HEK293 (cell line): ENCODE results near the gene CXCL11.

Source experiments
- CTCF ChIA-PET: fragments of 350-600 bp; formaldehyde crosslinking; extraction: SDS; loops from one replicate; lab custom pipeline; 2021; ENCODE audit warnings: antibody characterized with exemption; lab: Yijun Ruan, JAX
- POLR2A ChIA-PET: fragments of 300-600 bp; formaldehyde crosslinking; extraction: SDS; loops from one replicate; lab custom pipeline; 2020; ENCODE audit warnings: antibody characterized with exemption, inconsistent platforms; lab: Yijun Ruan, JAX
- H3K27ac ChIP-seq: fragments of 200-500 bp; sonication (Bioruptor generic); 2 replicates; pipeline ENCODE4 v1.5.1; 2014; ENCODE audit warnings: low read depth, low read length, control low read depth, inconsistent platforms; ENCODE audit errors: extremely low read depth
- H3K36me3 ChIP-seq, 2 experiments: fragments of 200-500 bp in 1 of 2; sonication (Bioruptor generic) in 1 of 2; 1 replicate in 1 of 2; 2 replicates in 1 of 2; pipeline ENCODE4 v1.5.1; 2014 to 2017; ENCODE audit warnings: inconsistent platforms in 2 of 2, low read length in 2 of 2; ENCODE audit not compliant: control insufficient read depth in 2 of 2, insufficient read depth in 1 of 2
- H3K4me1 ChIP-seq: fragments of 200-500 bp; sonication (Bioruptor generic); 2 replicates; pipeline ENCODE4 v1.5.1; 2014; ENCODE audit warnings: mild to moderate bottlenecking, low read length, inconsistent platforms; ENCODE audit not compliant: control insufficient read depth, insufficient read depth
- H3K4me3 ChIP-seq: 2 replicates; pipeline ENCODE4 v1.5.1; 2011; ENCODE audit warnings: low read depth, mild to moderate bottlenecking, control low read depth, low read length, moderate library complexity
- H3K9me3 ChIP-seq: fragments of 200-500 bp; sonication (Bioruptor generic); 2 replicates; pipeline ENCODE4 v1.5.1; 2014; ENCODE audit warnings: low read depth, low read length, inconsistent platforms; ENCODE audit not compliant: control insufficient read depth, insufficient read depth
- ATF2 ChIP-seq: fragments of 450-650 bp; formaldehyde crosslinking; IDR thresholded peaks from 2 replicates; pipeline ENCODE4 v1.5.1; 2016; ENCODE audit warnings: missing biosample characterization, missing genetic modification characterization, low read depth
- BCL11B ChIP-seq: fragments of 450-650 bp; formaldehyde crosslinking; IDR thresholded peaks from 2 replicates; pipeline ENCODE4 v1.5.1; 2016; ENCODE audit warnings: low read depth, missing biosample characterization, missing genetic modification characterization
- CTCF ChIP-seq: fragments of 450-650 bp; formaldehyde crosslinking; IDR thresholded peaks from 2 replicates; pipeline ENCODE4 v1.5.1; 2016; ENCODE audit warnings: missing biosample characterization, missing genetic modification characterization
- HOXC10 ChIP-seq: sonication (generic); formaldehyde crosslinking; IDR thresholded peaks from 2 replicates; pipeline ENCODE4 v1.8.1; 2023; ENCODE audit warnings: mild to moderate bottlenecking, missing genetic modification reagents
- PRDM1 ChIP-seq: fragments of 450-650 bp; formaldehyde crosslinking; IDR thresholded peaks from 2 replicates; pipeline ENCODE4; 2016; ENCODE audit warnings: missing biosample characterization, missing genetic modification characterization
- PRDM6 ChIP-seq: fragments of 450-650 bp; formaldehyde crosslinking; IDR thresholded peaks from 2 replicates; pipeline ENCODE4 v1.5.1; 2017; ENCODE audit warnings: missing biosample characterization, missing genetic modification characterization
- REPIN1 ChIP-seq: fragments of 450-650 bp; formaldehyde crosslinking; IDR thresholded peaks from 2 replicates; pipeline ENCODE4 v1.5.1; 2017; ENCODE audit warnings: missing biosample characterization, missing genetic modification characterization, low read depth
- SP3 ChIP-seq: fragments of 450-650 bp; formaldehyde crosslinking; IDR thresholded peaks from 2 replicates; pipeline ENCODE4 v1.5.1; 2016; ENCODE audit warnings: missing biosample characterization, missing genetic modification characterization
- TRIM28 ChIP-seq: IDR thresholded peaks from 2 replicates; pipeline ENCODE4 v1.6.1; 2011; ENCODE audit warnings: low read length, control low read depth, borderline replicate concordance
- ZBTB44 ChIP-seq: fragments of 450-650 bp; IDR thresholded peaks from 2 replicates; pipeline ENCODE4 v1.5.1; 2018; ENCODE audit warnings: missing biosample characterization, mild to moderate bottlenecking, missing genetic modification characterization
- ZNF121 ChIP-seq: fragments of 450-650 bp; formaldehyde crosslinking; IDR thresholded peaks from 2 replicates; pipeline ENCODE4 v1.5.1; 2016; ENCODE audit warnings: missing biosample characterization, missing genetic modification characterization
- ZNF341 ChIP-seq: fragments of 450-650 bp; formaldehyde crosslinking; IDR thresholded peaks from 2 replicates; pipeline ENCODE4; 2016; ENCODE audit warnings: low read depth, missing biosample characterization, missing genetic modification characterization
- ZNF362 ChIP-seq: fragments of 450-650 bp; formaldehyde crosslinking; IDR thresholded peaks from 2 replicates; pipeline ENCODE4 v1.5.1; 2016; ENCODE audit warnings: missing biosample characterization, missing genetic modification characterization
- ZNF555 ChIP-seq: fragments of 450-650 bp; formaldehyde crosslinking; conservative IDR thresholded peaks from 2 replicates; pipeline ENCODE4 v1.5.1; 2017; ENCODE audit warnings: missing biosample characterization, mild to moderate bottlenecking, missing genetic modification characterization, inconsistent platforms
- ZNF580 ChIP-seq: fragments of 450-650 bp; formaldehyde crosslinking; IDR thresholded peaks from 2 replicates; pipeline ENCODE4 v1.5.1; 2016; ENCODE audit warnings: missing biosample characterization, missing genetic modification characterization
- ZNF639 ChIP-seq: fragments of 450-650 bp; formaldehyde crosslinking; IDR thresholded peaks from 2 replicates; pipeline ENCODE4 v1.5.1; 2016; ENCODE audit warnings: missing biosample characterization, missing genetic modification characterization
- ZNF654 ChIP-seq: fragments of 450-650 bp; formaldehyde crosslinking; IDR thresholded peaks from 2 replicates; pipeline ENCODE4 v1.5.1; 2016; ENCODE audit warnings: low read depth, missing biosample characterization, missing genetic modification characterization
- ZNF837 ChIP-seq: fragments of 450-650 bp; formaldehyde crosslinking; IDR thresholded peaks from 2 replicates; pipeline ENCODE4 v1.5.1; 2016; ENCODE audit warnings: missing biosample characterization, missing genetic modification characterization
- ZSCAN30 ChIP-seq: fragments of 450-650 bp; IDR thresholded peaks from 2 replicates; pipeline ENCODE4 v1.5.1; 2018; ENCODE audit warnings: missing biosample characterization, mild to moderate bottlenecking, missing genetic modification characterization, moderate library complexity

The CXCL11 gene

GRCh38 chr4:75995727-75996126, 40.1 kb downstream of the CXCL11 start:
- H3K9me3 ChIP-seq, result no peaks in the 10 kb centered on the region
- no peak overlapping the region for H3K4me3 ChIP-seq
- no peaks in the 10 kb centered on the region for H3K36me3 ChIP-seq
- no peaks in the 10 kb centered on the region for H3K4me1 ChIP-seq
- ChIA-PET POLR2A (no interaction called here), CTCF (interaction anchor here (0.6 to 3.0 kb wide), 27 partner anchors 10 to 736 kb away, joined by 3 to 20 read pairs (median 4); partner anchors contain the start of genes ART3, CXCL11 and CXCL9)
- H3K27ac ChIP-seq, result no peak overlapping the region
- no peak for TF ChIP-seq ZNF639
- TF ChIP-seq ZNF654 (tag by site-specific recombination), result peak; percentile 75
- TF ChIP-seq CTCF (tag by site-specific recombination), result peak; percentile 33; the same call in 1 of the 2 replicates
- no peak for TF ChIP-seq REPIN1 (tag by site-specific recombination)
- TF ChIP-seq ZBTB44, result no peak

GRCh38 chr4:75992462-75992861, 43.4 kb downstream of the CXCL11 start:
- H3K36me3 ChIP-seq, result peaks cover 0 to 9% of the 10 kb centered on the region in 2 experiments; a peak in 1 of 3 replicates
- H3K27ac ChIP-seq, result no peak overlapping the region
- CTCF ChIA-PET, result interaction anchor here (2.0 kb wide), 1 partner anchor 95 kb away, joined by 7 read pairs; no protein-coding TSS in a partner anchor
- POLR2A ChIA-PET, result no interaction called here
- H3K4me3 ChIP-seq, result no peak overlapping the region
- H3K4me1 ChIP-seq, result no peaks in the 10 kb centered on the region
- H3K9me3 ChIP-seq, result no peaks in the 10 kb centered on the region
- TF ChIP-seq ZNF121, result peak; percentile 91
- no peak for TF ChIP-seq SP3 (tag by site-specific recombination)
- TF ChIP-seq, all 188 proteins: peak for 1

GRCh38 chr4:75989846-75990528, 45.9 kb downstream of the CXCL11 start:
- H3K4me3 ChIP-seq, result peak overlapping the region; percentile 74
- H3K4me1 ChIP-seq, result no peaks in the 10 kb centered on the region
- no peaks in the 10 kb centered on the region for H3K9me3 ChIP-seq
- ChIA-PET CTCF (interaction anchor here (0.7 to 1.4 kb wide), 3 partner anchors 13 to 100 kb away, joined by 3 to 5 read pairs (median 4); no protein-coding TSS in a partner anchor), POLR2A (no interaction called here)
- peaks cover 0 to 9% of the 10 kb centered on the region in 2 experiments; a peak in 1 of 3 replicates for H3K36me3 ChIP-seq
- H3K27ac ChIP-seq, result no peak overlapping the region
- TF ChIP-seq BCL11B (tag by site-specific recombination) (no peak), TRIM28 (no peak), HOXC10 (CRISPR knock-in tag) (no peak), PRDM1 (tag by site-specific recombination) (no peak), ZNF555 (no peak), PRDM6 (no peak), ATF2 (tag by site-specific recombination) (no peak), ZNF341 (tag by site-specific recombination) (no peak), ZNF362 (tag by site-specific recombination) (no peak), ZNF837 (no peak), ZNF580 (no peak), ZSCAN30 (tag by site-specific recombination) (no peak)
